ENCODE results near the gene SMYD3. TPM values are rescaled to one million over a fixed set of nuclear protein-coding genes. Genes with fewer than 3 reads are reported as not detected.

SMYD3 gene
- total RNA-seq, 1 donor from 2014 or later: 0.32 TPM

GRCh38 chr1:246275036-246275435, 232.0 kb downstream of the SMYD3 start:
- no peaks in the 10 kb centered on the region for H3K36me3 ChIP-seq
- no peaks in the 10 kb centered on the region for H3K9me3 ChIP-seq
- no peak overlapping the region for H3K4me3 ChIP-seq
- H3K4me1 ChIP-seq: no peaks in the 10 kb centered on the region
- no peak for DNase-seq (ENCODE audit: low spot score in 2 of 2)
- intact Hi-C loops (cut with DNase I): no loop called here
- TF ChIP-seq, protein P1, sequence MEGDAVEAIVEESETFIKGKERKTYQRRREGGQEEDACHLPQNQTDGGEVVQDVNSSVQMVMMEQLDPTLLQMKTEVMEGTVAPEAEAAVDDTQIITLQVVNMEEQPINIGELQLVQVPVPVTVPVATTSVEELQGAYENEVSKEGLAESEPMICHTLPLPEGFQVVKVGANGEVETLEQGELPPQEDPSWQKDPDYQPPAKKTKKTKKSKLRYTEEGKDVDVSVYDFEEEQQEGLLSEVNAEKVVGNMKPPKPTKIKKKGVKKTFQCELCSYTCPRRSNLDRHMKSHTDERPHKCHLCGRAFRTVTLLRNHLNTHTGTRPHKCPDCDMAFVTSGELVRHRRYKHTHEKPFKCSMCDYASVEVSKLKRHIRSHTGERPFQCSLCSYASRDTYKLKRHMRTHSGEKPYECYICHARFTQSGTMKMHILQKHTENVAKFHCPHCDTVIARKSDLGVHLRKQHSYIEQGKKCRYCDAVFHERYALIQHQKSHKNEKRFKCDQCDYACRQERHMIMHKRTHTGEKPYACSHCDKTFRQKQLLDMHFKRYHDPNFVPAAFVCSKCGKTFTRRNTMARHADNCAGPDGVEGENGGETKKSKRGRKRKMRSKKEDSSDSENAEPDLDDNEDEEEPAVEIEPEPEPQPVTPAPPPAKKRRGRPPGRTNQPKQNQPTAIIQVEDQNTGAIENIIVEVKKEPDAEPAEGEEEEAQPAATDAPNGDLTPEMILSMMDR (IDR thresholded peaks at IDR 0.05): no peak
- no peak overlapping the region for H3K27ac ChIP-seq
- no peaks in the 10 kb centered on the region for H3K27me3 ChIP-seq

DNA sequence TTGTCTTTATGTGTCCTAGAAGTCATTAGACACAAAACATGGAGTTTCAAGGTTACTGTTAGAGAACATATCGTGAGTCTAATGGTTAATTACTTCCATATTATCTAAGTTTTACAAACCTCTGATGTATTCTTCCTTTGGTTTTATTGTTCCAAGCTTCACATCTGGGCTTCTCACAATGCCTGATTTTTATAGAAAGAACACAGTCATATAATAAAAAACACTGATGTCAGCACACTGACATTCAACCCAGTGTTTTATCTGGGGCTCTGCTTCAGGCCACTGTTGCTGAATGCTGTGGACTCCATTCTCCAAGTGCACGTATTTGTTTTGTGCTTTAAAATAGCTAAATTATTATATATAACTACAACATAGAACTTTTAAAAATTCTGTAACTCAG, 232.9 kb downstream of the SMYD3 start:
- intact Hi-C loops (cut with DNase I): no loop called here
- H3K4me1 ChIP-seq: no peaks in the 10 kb centered on the region
- no peaks in the 10 kb centered on the region for H3K36me3 ChIP-seq
- H3K27me3 ChIP-seq: no peaks in the 10 kb centered on the region
- H3K9me3 ChIP-seq: no peaks in the 10 kb centered on the region
- no peak overlapping the region for H3K4me3 ChIP-seq
- no peak overlapping the region for H3K27ac ChIP-seq
- TF ChIP-seq, protein P1 (IDR thresholded peaks at IDR 0.05): no peak
- DNase-seq (ENCODE audit: low spot score in 2 of 2): no peak

- Histone ChIP-seq H3K36me3 (no peaks in the 10 kb centered on the region), H3K27ac (no peak overlapping the region), H3K4me1 (no peaks in the 10 kb centered on the region), H3K4me3 (no peak overlapping the region), H3K27me3 (no peaks in the 10 kb centered on the region), H3K9me3 (no peaks in the 10 kb centered on the region)
- TF ChIP-seq, protein P1 (IDR thresholded peaks at IDR 0.05): no peak
- no peak for DNase-seq (ENCODE audit: low spot score in 2 of 2)
- intact Hi-C loops (cut with DNase I): no loop called here
Observed at GRCh38 chr1:246271516-246271915, 235.6 kb downstream of the SMYD3 start.

DNA sequence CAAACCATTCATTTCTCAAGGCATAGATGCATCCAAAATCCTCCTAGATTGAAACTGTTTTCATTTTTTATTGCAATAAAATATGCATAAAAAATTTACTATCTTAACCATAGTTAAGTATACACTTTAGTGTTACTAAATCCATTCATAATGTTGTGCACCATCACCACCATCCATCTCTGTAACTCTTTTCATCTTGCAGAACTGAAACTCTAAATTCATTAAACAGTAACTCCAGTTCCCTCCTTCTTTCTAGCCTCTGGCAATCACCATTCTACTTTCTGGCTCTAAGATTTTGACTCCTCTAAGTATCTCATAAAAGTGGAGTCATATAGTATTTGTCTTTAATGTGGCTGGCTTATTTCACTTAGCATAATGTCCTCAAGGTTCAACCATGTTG, 236.8 kb downstream of the SMYD3 start:
- Histone ChIP-seq H3K27me3 (no peaks in the 10 kb centered on the region), H3K9me3 (no peaks in the 10 kb centered on the region), H3K36me3 (no peaks in the 10 kb centered on the region), H3K4me3 (no peak overlapping the region), H3K27ac (no peak overlapping the region), H3K4me1 (no peaks in the 10 kb centered on the region)
- intact Hi-C loops (cut with DNase I): no loop called here
- TF ChIP-seq, protein P1 (IDR thresholded peaks at IDR 0.05): no peak
- no peak for DNase-seq (ENCODE audit: low spot score in 2 of 2)

- no peaks in the 10 kb centered on the region for H3K36me3 ChIP-seq
- no peaks in the 10 kb centered on the region for H3K4me1 ChIP-seq
- H3K27ac ChIP-seq: no peak overlapping the region
- H3K9me3 ChIP-seq: no peaks in the 10 kb centered on the region
- H3K27me3 ChIP-seq: no peaks in the 10 kb centered on the region
- intact Hi-C loops (cut with DNase I): no loop called here
- no peak overlapping the region for H3K4me3 ChIP-seq
- TF ChIP-seq, protein P1 (IDR thresholded peaks at IDR 0.05): no peak
- no peak for DNase-seq (ENCODE audit: low spot score in 2 of 2)
Observed at GRCh38 chr1:246269466-246269865, 237.6 kb downstream of the SMYD3 start.

DNA sequence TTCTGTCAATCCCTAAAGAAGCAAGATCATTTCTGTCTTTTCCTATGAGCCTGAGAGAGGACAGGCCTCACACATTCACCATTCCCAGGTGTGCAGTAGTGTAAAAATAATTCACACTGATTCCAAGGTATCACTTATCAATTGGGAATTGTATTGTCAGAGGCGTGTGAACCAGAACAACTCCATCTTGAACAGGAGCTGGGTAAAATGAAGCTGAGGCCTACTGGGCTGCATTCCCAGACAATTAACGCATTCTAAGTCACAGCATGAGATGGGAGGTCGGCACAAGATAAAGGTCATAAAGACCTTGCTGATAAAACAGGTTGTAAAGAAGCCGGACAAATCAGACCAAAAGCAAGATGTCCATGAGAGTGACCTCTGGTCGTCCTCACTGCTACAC, 239.2 kb downstream of the SMYD3 start:
- DNase-seq (ENCODE audit: low spot score in 2 of 2): no peak
- Histone ChIP-seq H3K4me3 (no peak overlapping the region), H3K36me3 (no peaks in the 10 kb centered on the region), H3K9me3 (no peaks in the 10 kb centered on the region), H3K27me3 (no peaks in the 10 kb centered on the region), H3K27ac (no peak overlapping the region), H3K4me1 (no peaks in the 10 kb centered on the region)
- TF ChIP-seq, protein P1 (IDR thresholded peaks at IDR 0.05): no peak
- intact Hi-C loops (cut with DNase I): no loop called here
